Stimulated activated naive B cell treated with anti-CD40 and anti-IgM and Interleukin-4, amounts not matched to agents 10 μg/mL and 1 μg/mL and 100 μg/mL, for 72 hours (primary cell): ENCODE results near the gene EVA1C.
A peak's percentile ranks its signal among the peaks of the same experiment; 100 is the strongest.
"Not testable (repeated sequence)": the region's sequence is repeated elsewhere in the genome, so short reads cannot be mapped to it uniquely, and the experiment has no call there.

Experiments
- ATAC-seq, 2 donors: fragments of 150-1000 bp; cut with Tn5 transposase; replicated peaks; 2 replicates each; pipeline ENCODE4 v1.10.0; 2021; ENCODE audit warnings: moderate library complexity in 1 of 2
- DNase-seq: peaks from one replicate; pipeline ENCODE4 v3.0.0; 2021
- H3K27ac Mint-ChIP-seq: one replicate; pipeline ENCODE4 v1.8.0; 2022; ENCODE audit warnings: mild to moderate bottlenecking, mixed read lengths
- H3K27me3 Mint-ChIP-seq, 2 donors: one replicate each; pipeline ENCODE4 v1.8.0; 2022; ENCODE audit warnings: mixed read lengths in 2 of 2
- H3K36me3 Mint-ChIP-seq, 2 donors: one replicate each; pipeline ENCODE4 v1.8.0; 2022; ENCODE audit warnings: mixed read lengths in 2 of 2, mild to moderate bottlenecking in 1 of 2
- H3K4me1 Mint-ChIP-seq, 2 donors: one replicate each; pipeline ENCODE4 v1.8.0; 2022; ENCODE audit warnings: mixed read lengths in 2 of 2, mild to moderate bottlenecking in 1 of 2
- H3K4me3 Mint-ChIP-seq, 2 donors: one replicate each; pipeline ENCODE4 v1.8.0; 2022; ENCODE audit warnings: mild to moderate bottlenecking in 2 of 2, mixed read lengths in 2 of 2, moderate library complexity in 1 of 2
- H3K9me3 Mint-ChIP-seq, 2 donors: one replicate each; pipeline ENCODE4 v1.8.0; 2022; ENCODE audit warnings: mixed read lengths in 2 of 2, mild to moderate bottlenecking in 1 of 2

The EVA1C gene

GRCh38 chr21:32452191-32452590, 39.7 kb downstream of the EVA1C start:
- H3K4me3 Mint-ChIP-seq, H3K27me3 Mint-ChIP-seq, H3K9me3 Mint-ChIP-seq, H3K27ac Mint-ChIP-seq, ATAC-seq, H3K4me1 Mint-ChIP-seq, DNase-seq, H3K36me3 Mint-ChIP-seq: not testable (repeated sequence)

- ATAC-seq (no peak), DNase-seq (no peak)
- no peak overlapping the region for H3K27ac Mint-ChIP-seq
- H3K27me3 Mint-ChIP-seq: peaks cover 0 to 4% of the 10 kb centered on the region in 2 donors
- H3K9me3 Mint-ChIP-seq: no peaks in the 10 kb centered on the region
- no peak overlapping the region for H3K4me3 Mint-ChIP-seq
- no peaks in the 10 kb centered on the region for H3K36me3 Mint-ChIP-seq
- H3K4me1 Mint-ChIP-seq: no peaks in the 10 kb centered on the region
These were observed 40.1 kb downstream of the EVA1C start for GRCh38 chr21:32452641-32453040.

- no peak for ATAC-seq
- no peak for DNase-seq
- H3K27ac Mint-ChIP-seq: peak overlapping the region; percentile 65
These were observed 43.0 kb downstream of the EVA1C start for GRCh38 chr21:32455548-32455947.

GRCh38 chr21:32456497-32456918, 44.0 kb downstream of the EVA1C start:
- H3K4me3 Mint-ChIP-seq: no peak overlapping the region
- peaks cover 0 to 5% of the 10 kb centered on the region in 2 donors for H3K27me3 Mint-ChIP-seq
- DNase-seq (no peak), ATAC-seq (no peak)
- no peak overlapping the region for H3K27ac Mint-ChIP-seq
- H3K4me1 Mint-ChIP-seq: no peaks in the 10 kb centered on the region
- no peaks in the 10 kb centered on the region for H3K9me3 Mint-ChIP-seq
- no peaks in the 10 kb centered on the region for H3K36me3 Mint-ChIP-seq

More at GRCh38 chr21:32455548-32455947, 43.0 kb downstream of the EVA1C start:
- Mint-ChIP-seq H3K4me1 (no peaks in the 10 kb centered on the region), H3K9me3 (no peaks in the 10 kb centered on the region), H3K27me3 (peaks cover 0 to 5% of the 10 kb centered on the region in 2 donors), H3K4me3 (no peak overlapping the region), H3K36me3 (no peaks in the 10 kb centered on the region)

GRCh38 chr21:32457360-32457840, 44.9 kb downstream of the EVA1C start:
- ATAC-seq (no peak), DNase-seq (no peak)

GRCh38 chr21:32457962-32458361, 45.5 kb downstream of the EVA1C start:
- peaks cover 0 to 5% of the 10 kb centered on the region in 2 donors for H3K27me3 Mint-ChIP-seq
- H3K4me1 Mint-ChIP-seq: no peaks in the 10 kb centered on the region
- ATAC-seq (no peak), DNase-seq (no peak)
- H3K27ac Mint-ChIP-seq: no peak overlapping the region
- H3K9me3 Mint-ChIP-seq: no peaks in the 10 kb centered on the region
- no peaks in the 10 kb centered on the region for H3K36me3 Mint-ChIP-seq
- no peak overlapping the region for H3K4me3 Mint-ChIP-seq

More at GRCh38 chr21:32457360-32457840, 44.9 kb downstream of the EVA1C start:
- H3K4me3 Mint-ChIP-seq: no peak overlapping the region
- H3K36me3 Mint-ChIP-seq: no peaks in the 10 kb centered on the region
- H3K4me1 Mint-ChIP-seq: no peaks in the 10 kb centered on the region
- no peak overlapping the region for H3K27ac Mint-ChIP-seq
- H3K27me3 Mint-ChIP-seq: peaks cover 0 to 5% of the 10 kb centered on the region in 2 donors
- no peaks in the 10 kb centered on the region for H3K9me3 Mint-ChIP-seq

- Mint-ChIP-seq H3K36me3 (no peaks in the 10 kb centered on the region), H3K4me1 (no peaks in the 10 kb centered on the region), H3K27ac (no peak overlapping the region), H3K27me3 (peaks cover 0 to 5% of the 10 kb centered on the region in 2 donors), H3K9me3 (no peaks in the 10 kb centered on the region), H3K4me3 (no peak overlapping the region)
- ATAC-seq: no peak
- no peak for DNase-seq
These were observed 47.5 kb downstream of the EVA1C start for GRCh38 chr21:32459972-32460371.

- H3K27me3 Mint-ChIP-seq: peaks cover 0 to 5% of the 10 kb centered on the region in 2 donors
- DNase-seq: no peak
- no peaks in the 10 kb centered on the region for H3K36me3 Mint-ChIP-seq
- H3K4me3 Mint-ChIP-seq: no peak overlapping the region
- no peaks in the 10 kb centered on the region for H3K9me3 Mint-ChIP-seq
- ATAC-seq: no peak
- no peak overlapping the region for H3K27ac Mint-ChIP-seq
- no peaks in the 10 kb centered on the region for H3K4me1 Mint-ChIP-seq
These were observed 49.0 kb downstream of the EVA1C start for GRCh38 chr21:32461503-32461902.

GRCh38 chr21:32462564-32462963, 50.1 kb downstream of the EVA1C start:
- H3K27ac Mint-ChIP-seq, ATAC-seq, H3K9me3 Mint-ChIP-seq, H3K36me3 Mint-ChIP-seq, H3K4me3 Mint-ChIP-seq, H3K27me3 Mint-ChIP-seq, H3K4me1 Mint-ChIP-seq, DNase-seq: not testable (repeated sequence)

- no peaks in the 10 kb centered on the region for H3K4me1 Mint-ChIP-seq
- H3K27me3 Mint-ChIP-seq: peaks cover 0 to 5% of the 10 kb centered on the region in 2 donors
- no peak overlapping the region for H3K27ac Mint-ChIP-seq
- ATAC-seq (no peak), DNase-seq (no peak)
- H3K4me3 Mint-ChIP-seq: no peak overlapping the region
- no peaks in the 10 kb centered on the region for H3K36me3 Mint-ChIP-seq
- H3K9me3 Mint-ChIP-seq: no peaks in the 10 kb centered on the region
These were observed 50.9 kb downstream of the EVA1C start for GRCh38 chr21:32463367-32463766.

- H3K27ac Mint-ChIP-seq: no peak overlapping the region
- peaks cover 0 to 3% of the 10 kb centered on the region in 2 donors for H3K27me3 Mint-ChIP-seq
- no peaks in the 10 kb centered on the region for H3K36me3 Mint-ChIP-seq
- no peaks in the 10 kb centered on the region for H3K9me3 Mint-ChIP-seq
- DNase-seq (no peak), ATAC-seq (no peak)
- H3K4me1 Mint-ChIP-seq: no peaks in the 10 kb centered on the region
- no peak overlapping the region for H3K4me3 Mint-ChIP-seq
These were observed 51.4 kb downstream of the EVA1C start for GRCh38 chr21:32463889-32464300.

- Mint-ChIP-seq H3K4me3 (no peak overlapping the region), H3K36me3 (peaks cover 0 to 1% of the 10 kb centered on the region in 2 donors), H3K27ac (no peak overlapping the region), H3K27me3 (no peaks in the 10 kb centered on the region), H3K4me1 (no peaks in the 10 kb centered on the region), H3K9me3 (no peaks in the 10 kb centered on the region)
- DNase-seq (no peak), ATAC-seq (no peak)
These were observed 54.8 kb downstream of the EVA1C start for GRCh38 chr21:32467291-32467690.

GRCh38 chr21:32468681-32469111, 56.2 kb downstream of the EVA1C start:
- H3K9me3 Mint-ChIP-seq: no peaks in the 10 kb centered on the region
- H3K4me3 Mint-ChIP-seq: no peak overlapping the region
- no peak overlapping the region for H3K27ac Mint-ChIP-seq
- no peak for DNase-seq
- H3K36me3 Mint-ChIP-seq: peaks cover 0 to 1% of the 10 kb centered on the region in 2 donors
- no peaks in the 10 kb centered on the region for H3K27me3 Mint-ChIP-seq
- H3K4me1 Mint-ChIP-seq: no peaks in the 10 kb centered on the region
- ATAC-seq: no peak

- H3K4me3 Mint-ChIP-seq: no peak overlapping the region
- H3K36me3 Mint-ChIP-seq: peaks cover 0 to 1% of the 10 kb centered on the region in 2 donors
- DNase-seq (no peak), ATAC-seq (no peak)
- no peaks in the 10 kb centered on the region for H3K9me3 Mint-ChIP-seq
- H3K27me3 Mint-ChIP-seq: peaks cover 0 to 5% of the 10 kb centered on the region in 2 donors
- H3K4me1 Mint-ChIP-seq: no peaks in the 10 kb centered on the region
- no peak overlapping the region for H3K27ac Mint-ChIP-seq
These were observed 57.1 kb downstream of the EVA1C start for GRCh38 chr21:32469628-32470027.

GRCh38 chr21:32470206-32470605, 57.7 kb downstream of the EVA1C start:
- no peak overlapping the region for H3K4me3 Mint-ChIP-seq
- ATAC-seq: no peak
- H3K27ac Mint-ChIP-seq: no peak overlapping the region
- H3K27me3 Mint-ChIP-seq: peaks cover 0 to 5% of the 10 kb centered on the region in 2 donors
- DNase-seq: no peak
- peaks cover 0 to 1% of the 10 kb centered on the region in 2 donors for H3K36me3 Mint-ChIP-seq
- H3K4me1 Mint-ChIP-seq: no peaks in the 10 kb centered on the region
- no peaks in the 10 kb centered on the region for H3K9me3 Mint-ChIP-seq
